ENCODE data around the gene LHB.
"Not testable (repeated sequence)": the region's sequence is repeated elsewhere in the genome, so short reads cannot be mapped to it uniquely, and the experiment has no call there.

The LHB gene

GRCh38 chr19:49036815-49037214, 19.9 kb upstream of the LHB start, which contains the start of gene CGB1:
Gene CGB1, minus strand, starts transcription at chr19:49036895. Its CDS starts 184 bp downstream, at chr19:49036711.
- DNase-seq: peak; percentile 95

DNA sequence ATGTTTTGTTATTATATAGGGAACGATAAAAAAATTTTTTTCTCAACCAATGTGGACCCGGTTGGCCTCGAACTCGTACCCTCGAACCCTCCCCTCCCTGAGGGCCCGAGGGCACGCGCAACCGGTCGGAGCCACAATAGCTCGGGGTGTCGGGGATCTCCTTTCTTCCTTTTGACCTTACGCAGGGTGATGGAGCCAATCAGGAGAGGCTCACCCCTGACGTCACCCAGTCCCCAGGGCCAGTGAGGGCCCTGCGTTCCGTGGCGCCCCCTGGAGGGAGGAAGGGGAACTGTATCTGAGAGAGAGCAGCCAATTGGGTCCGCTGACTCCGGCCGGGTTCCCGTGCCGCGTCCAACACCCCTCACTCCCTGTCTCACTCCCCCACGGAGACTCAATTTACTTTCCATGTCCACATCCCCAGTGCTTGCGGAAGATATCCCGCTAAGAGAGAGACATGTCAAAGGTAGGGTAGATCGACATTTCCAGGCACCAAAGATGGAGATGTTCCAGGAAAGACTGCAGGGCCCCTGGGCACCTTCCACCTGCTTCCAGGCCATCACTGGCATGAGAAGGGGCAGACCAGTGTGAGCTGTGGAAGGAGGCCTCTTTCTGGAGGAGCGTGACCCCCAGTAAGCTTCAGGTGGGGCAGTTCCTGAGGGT, 14.9 kb upstream of the LHB start, which contains the start of gene CGB2:
Gene CGB2 (plus strand): TSS at position 249 of the 660 bp plus-strand sequence. CDS start 206 bp downstream, at position 455.
- peak; percentile 93 for DNase-seq

DNA sequence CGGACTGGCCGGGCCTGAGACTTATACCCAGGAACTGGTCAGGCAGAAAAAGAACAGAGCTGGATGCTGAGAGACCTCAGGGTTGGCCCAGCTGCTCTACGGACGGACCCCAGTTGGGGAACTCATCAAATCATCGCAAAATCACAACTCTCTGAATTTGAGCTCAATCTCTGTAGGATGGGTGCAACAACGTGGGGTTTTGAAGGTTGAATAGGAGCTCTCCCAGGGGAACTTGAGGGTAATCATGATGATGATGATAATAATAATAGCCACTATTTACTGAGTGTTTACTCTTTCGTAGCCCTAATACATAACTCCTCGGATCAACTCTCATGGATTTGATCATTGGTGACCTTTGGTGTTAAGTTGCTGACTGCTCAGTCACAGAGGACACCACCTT, 13.4 kb upstream of the LHB start:
- DNase-seq: not testable (repeated sequence)

DNA sequence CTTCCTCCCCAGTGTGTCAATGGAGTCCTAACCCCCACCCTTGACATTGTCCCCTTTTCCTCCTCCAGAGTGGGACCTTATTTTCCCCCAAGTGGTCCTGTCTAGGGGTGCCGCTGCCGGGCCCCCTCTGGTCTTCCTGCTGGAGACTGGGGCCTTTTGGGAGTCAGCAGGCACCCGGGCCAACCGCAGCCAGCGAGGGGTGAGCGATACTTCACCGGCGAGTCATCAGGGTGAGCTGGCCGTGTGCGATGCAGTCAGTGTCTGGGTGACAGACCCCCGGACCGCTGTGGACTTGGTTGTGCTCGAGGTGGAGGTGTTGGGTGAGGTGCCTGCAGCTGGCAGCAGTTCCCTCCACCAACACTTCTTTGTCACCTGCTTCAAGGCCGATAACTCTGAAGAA, 12.9 kb upstream of the LHB start:
- DNase-seq: not testable (repeated sequence)

DNA sequence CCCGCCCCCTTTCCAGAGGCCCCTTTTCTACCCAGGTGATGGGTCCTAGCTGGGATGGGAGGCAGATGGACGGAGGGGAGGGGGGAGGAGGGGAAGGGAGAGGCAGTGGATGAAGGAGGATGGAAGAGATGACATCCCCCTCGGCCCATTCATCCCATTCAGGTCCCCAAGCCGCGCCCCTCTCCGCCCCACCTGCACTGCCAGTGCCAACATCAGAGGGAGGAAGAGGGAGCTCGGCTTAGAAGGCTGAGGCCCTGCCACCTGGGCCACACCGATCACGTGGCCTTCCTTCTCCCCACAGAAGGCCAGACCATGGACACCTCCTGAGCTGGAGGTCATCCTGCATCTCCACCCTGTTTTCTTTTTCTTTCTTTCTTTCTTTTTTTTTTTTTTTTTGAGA, 11.8 kb upstream of the LHB start:
- not testable (repeated sequence) for DNase-seq

- DNase-seq: not testable (repeated sequence)
These were observed 8.7 kb upstream of the LHB start for GRCh38 chr19:49025599-49025998.

DNA sequence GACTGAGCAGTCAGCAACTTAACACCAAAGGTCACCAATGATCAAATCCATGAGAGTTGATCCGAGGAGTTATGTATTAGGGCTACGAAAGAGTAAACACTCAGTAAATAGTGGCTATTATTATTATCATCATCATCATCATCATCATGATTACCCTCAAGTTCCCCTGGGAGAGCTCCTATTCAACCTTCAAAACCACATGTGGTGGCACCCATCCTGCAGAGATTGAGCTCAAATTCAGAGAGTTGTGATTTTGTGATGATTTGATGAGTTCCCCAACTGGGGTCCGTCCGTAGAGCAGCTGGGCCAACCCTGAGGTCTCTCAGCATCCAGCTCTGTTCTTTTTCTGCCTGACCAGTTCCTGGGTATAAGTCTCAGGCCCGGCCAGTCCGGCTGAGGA, 8.2 kb upstream of the LHB start:
- not testable (repeated sequence) for DNase-seq

DNA sequence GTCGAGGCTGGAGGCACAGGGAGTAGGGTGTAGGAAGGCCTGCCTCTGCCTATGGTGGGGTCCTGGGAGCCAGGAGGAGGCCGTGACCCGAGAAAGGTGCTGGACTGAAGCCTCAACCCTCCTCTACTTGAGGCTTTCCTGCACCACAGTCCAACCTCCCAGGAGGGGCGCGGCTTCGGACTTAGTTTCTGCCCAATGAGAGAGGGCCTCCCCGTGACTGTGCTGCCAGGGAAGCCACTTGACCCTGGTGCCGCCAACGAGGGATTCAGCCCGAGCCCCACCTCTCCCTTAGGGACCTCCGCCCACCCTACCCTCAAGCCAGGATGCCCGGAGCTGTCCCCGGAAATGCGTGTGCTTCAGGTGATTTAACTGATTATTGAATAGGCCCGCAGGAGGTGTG, 7.3 kb upstream of the LHB start, which contains the start of gene CGB3:
Gene CGB3 (minus strand): TSS at position 101 of the 400 bp plus-strand sequence. CDS start 362 bp downstream, outside the sequence.
- not testable (repeated sequence) for DNase-seq

DNA sequence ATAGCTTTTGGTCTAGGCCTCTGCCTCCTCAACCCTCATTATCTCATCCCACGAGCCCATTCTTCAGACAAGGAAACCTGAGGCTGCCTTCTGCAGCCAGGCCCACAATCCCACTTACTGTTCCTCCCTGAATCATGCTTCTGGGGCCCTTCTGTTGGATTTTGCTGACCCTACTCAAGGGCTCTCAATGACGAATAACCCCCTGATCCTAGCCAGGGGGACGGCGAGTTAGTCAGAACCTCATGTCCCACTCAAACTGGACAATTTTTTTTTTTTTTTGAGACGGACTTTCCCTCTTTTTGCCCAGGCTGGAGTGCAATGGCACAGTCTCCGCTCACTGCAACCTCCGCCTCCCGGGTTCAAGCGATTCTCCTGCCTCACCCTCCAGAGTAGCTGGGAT, 5.2 kb upstream of the LHB start:
- DNase-seq: no peak

GRCh38 chr19:49020931-49021895, 4.3 kb upstream of the LHB start:
- peak; percentile 68 for DNase-seq

GRCh38 chr19:49020342-49020741, 3.5 kb upstream of the LHB start:
- DNase-seq: peak; percentile 51

- peak; percentile 85 for DNase-seq
These were observed 2.5 kb upstream of the LHB start for GRCh38 chr19:49019242-49019932.

GRCh38 chr19:49018388-49019241, 1.7 kb upstream of the LHB start:
- peak; percentile 28 for DNase-seq

DNA sequence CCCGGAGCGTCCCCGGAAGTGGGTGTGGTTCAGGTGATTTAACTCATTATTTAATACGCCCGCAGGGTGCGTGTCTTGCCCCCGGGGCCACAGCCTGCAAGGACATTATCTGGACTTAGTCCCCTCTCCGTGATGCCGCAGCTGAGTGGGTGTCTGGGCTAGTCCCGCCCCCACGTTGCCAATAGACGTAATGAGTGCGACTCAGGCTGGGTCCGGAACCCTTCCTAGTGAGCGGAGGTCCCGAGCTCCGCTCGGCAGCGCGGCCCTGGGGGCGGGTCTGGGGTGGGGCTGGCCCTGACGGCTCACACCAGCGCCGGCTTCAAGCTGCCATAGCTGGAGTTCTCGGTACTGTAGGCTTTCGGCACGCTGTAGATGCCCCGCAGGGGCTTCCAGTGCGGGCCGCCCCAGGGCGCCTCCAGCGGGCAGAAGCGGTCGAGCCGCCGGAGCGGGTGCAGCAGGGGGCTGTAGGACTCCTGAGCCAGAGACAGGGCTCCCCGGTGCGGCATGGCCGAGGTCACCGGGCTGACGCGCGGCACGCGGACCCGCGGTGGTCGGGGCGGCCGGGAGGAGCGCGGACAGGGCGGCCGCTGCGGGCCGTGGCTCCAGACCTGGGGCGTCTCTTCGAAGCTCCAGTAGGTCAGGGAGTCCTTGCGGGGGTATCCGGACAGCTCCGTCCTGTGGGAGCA, 918 bp upstream of the LHB start:
- peak; percentile 82 for DNase-seq

- DNase-seq: no peak
These were observed 638 bp downstream of the LHB start for GRCh38 chr19:49016067-49016839.

DNA sequence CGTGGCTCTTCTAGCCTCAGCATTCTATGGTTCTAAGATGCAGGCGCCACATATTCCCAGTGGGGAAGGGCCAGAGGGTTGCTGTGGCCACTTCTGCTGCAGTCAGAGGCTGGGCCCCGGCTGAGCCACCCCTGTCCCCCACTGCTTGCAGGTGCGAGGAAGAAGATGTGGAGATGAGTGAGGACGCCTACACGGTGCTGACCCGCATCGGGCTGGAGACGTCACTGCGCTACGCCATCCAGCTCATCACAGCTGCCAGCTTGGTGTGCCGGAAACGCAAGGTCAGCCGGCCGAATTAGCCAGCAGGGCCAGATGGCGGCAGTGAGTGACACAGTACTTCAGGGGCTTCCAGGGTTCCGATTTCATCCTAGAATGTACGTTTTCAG, 2.0 kb downstream of the LHB start:
- no peak for DNase-seq

DNA sequence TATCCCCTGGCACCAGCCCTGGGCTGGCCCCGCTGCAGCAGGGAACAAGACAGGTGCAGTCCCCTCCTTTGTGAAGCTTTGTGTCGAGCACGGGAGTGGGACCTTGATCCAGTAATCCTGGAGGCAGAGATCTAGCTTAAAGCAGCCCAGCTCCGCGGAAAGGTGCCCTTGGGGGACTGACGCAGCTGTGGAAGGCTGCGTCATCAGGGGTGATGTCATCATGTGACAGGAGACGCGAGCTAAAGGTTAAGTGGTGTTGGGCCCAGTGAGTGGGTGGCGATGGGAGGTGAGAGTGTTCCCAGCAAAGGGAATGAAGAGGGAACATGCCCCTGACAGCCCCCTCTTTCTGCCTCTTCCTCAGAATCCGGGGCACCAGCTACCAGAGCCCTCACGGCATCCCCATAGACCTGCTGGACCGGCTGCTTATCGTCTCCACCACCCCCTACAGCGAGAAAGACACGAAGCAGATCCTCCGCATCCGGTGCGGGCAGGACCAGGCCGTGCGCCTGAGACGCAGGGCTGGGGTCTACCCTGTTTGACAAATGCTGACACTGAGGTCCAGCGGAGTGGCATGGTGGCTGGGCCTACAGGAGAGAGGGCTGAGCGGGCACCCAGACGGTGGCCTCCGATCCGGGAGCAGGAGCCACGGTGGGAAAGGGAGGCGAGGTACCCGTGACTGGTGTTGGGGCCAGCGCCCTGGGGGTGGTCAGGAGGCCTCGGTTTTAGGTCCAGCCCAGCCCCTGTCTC, 2.6 kb downstream of the LHB start:
- no peak for DNase-seq

GRCh38 chr19:49011194-49011593, 5.7 kb downstream of the LHB start:
- no peak for DNase-seq

DNA sequence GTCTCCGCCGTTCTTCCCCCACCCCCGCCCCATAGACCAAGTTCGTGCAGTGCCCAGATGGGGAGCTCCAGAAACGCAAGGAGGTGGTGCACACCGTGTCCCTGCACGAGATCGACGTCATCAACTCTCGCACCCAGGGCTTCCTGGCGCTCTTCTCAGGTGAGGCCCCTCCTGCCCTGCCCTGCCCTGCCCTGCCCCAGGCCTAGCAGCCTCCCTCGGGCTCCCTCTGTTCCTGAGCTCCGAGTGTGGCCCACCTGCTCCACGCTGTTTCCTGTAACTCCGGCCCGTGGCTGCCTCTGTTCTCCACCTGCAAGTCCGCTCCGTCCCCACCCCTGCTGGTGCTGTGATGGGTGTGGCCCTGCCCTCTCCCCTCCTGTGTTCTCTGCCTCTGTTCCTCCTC, 6.4 kb downstream of the LHB start:
- DNase-seq: no peak

- no peak for DNase-seq
These were observed 7.1 kb downstream of the LHB start for GRCh38 chr19:49009828-49010227.
